ENCODE results near the gene IRAK4.

DNA sequence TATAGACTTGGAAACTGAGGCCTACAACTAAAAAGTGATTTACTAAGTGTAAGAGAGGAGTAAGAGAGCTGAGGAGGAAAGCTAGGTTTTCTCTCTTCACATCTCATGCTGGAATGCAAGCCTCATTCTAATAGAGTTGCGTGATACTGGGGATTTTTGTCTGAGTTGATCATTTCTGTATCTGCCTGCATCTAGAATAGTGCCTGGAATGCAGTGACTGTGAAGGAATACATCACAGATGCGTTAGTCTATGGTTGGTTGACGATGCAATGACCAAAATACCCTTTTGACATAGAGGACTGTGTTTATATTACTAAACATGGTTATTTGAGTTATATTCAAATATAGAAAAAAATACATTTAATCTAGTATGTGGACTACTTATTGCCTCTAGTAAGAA lies 67.9 kb downstream of the IRAK4 start:
- TF ChIP-seq POLR2A (IDR thresholded peaks at IDR 0.05): no peak
- no peak for TF ChIP-seq POLR2AphosphoS5 (IDR thresholded peaks at IDR 0.05)

All from breast epithelium (tissue), 3 donors.